GM21723 (cell line): Measurements from ENCODE around the gene ARHGAP28.

Source experiments
- ATAC-seq: cut with Tn5 transposase; IDR thresholded peaks from one replicate; pipeline ENCODE4 v1.9.1; 2021; ENCODE audit warnings: mild to moderate bottlenecking, moderate library complexity; ENCODE audit not compliant: unreplicated experiment

Gene ARHGAP28

GRCh38 chr18:6729247-6730091 lies at the start of gene ARHGAP28:
ARHGAP28 (plus strand) TSS chr18:6729716; CDS start chr18:6729822, 106 bp downstream.
- ATAC-seq: peak; percentile 76

- ATAC-seq: no peak
These were observed 48.1 kb upstream of the ARHGAP28 start for GRCh38 chr18:6681331-6681875.

- no peak for ATAC-seq
These were observed 46.9 kb upstream of the ARHGAP28 start for GRCh38 chr18:6682437-6683111.

DNA sequence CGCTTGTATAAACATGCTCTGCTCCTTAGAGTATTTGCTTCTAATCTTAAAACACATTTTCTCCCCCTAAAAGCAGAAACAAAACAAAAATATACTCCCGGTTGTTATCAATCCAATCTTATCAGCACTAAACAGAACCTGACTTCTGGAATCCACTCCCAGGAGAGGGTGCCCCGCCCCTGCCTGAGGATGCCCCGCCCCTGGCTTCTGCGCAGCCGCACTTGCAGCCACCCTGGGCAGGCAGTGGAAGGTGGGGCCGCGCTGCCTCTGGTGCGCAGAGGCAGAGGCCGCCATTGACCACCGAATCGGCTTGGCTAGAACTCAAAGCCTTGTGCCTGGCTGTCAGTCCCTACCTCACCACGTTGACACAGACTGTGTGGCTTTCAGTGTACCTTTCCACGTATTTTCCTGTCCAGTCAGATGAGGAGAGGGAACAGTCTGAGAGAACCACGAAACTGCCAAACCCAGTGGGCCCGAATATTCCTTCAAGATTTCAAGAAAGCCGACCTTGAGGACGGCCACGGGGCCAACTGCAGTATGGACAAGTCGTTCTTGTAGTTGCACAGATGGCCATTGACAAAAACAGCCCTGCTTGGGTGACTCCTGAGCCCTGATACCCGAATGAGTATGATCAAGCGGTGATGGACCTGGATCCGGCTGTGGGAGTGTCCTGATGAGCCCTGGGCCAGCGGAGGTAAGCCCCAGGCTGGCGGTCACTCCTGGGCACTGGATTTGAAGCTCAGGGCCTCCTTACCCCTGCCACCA lies 46.2 kb upstream of the ARHGAP28 start:
- no peak for ATAC-seq

DNA sequence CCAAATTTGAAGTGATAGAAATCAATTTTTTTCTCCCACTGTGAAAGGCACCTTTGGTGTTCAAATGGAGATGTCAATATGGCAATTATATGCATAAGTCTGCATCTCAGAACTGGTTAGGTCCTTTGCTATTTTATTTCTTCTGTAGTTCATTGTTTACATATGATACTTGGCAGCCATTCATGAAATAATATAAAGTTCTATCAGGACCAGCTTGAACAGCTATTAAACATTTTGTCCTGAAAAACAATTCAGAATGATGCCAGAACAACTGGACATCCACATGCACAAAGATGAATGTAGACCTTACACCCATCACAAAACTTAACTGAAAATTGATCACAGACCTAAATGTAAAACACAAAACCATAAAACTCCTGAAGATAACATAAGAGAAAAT lies 41.8 kb upstream of the ARHGAP28 start:
- ATAC-seq: no peak

DNA sequence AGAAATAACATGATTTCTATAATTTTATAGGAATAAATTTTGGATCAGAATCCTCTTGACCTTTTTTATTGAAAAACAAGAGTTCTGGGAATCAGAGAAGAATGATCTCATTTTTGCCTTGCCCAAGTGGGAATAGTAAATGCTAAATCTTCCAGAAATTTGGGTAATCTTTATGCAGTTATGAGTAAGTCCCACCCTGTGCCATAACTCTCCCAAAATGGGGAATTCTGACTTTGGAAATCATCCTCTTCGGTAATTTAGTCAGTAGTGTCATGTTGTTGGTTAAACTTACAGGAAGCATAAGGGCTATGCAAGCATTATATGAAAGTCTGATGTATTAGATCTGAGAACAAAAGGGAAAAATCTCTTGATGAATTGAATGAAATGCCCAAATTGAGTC lies 20.6 kb upstream of the ARHGAP28 start:
- ATAC-seq: no peak

DNA sequence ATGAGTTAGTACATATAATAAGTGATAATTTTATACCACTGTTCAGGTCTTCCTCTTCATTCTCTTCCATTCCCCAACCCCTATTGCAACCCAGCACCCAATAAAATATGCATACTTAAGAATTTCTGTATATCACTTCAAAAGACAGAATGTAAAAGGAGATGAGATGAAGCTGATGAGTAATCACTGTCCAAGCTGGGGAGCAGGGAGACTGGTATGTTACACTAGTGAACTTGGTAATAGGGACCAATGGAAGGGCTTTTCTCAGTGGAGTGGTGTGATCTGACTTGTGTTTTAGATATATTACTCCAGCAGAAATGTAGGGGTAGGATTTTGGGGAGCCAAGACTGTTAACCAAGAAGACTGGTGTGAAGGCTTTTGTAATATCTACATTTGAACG lies 18.0 kb upstream of the ARHGAP28 start:
- no peak for ATAC-seq

- ATAC-seq: no peak
These were observed 17.1 kb upstream of the ARHGAP28 start for GRCh38 chr18:6712401-6712800.

GRCh38 chr18:6714010-6714409 lies 15.5 kb upstream of the ARHGAP28 start:
- no peak for ATAC-seq

DNA sequence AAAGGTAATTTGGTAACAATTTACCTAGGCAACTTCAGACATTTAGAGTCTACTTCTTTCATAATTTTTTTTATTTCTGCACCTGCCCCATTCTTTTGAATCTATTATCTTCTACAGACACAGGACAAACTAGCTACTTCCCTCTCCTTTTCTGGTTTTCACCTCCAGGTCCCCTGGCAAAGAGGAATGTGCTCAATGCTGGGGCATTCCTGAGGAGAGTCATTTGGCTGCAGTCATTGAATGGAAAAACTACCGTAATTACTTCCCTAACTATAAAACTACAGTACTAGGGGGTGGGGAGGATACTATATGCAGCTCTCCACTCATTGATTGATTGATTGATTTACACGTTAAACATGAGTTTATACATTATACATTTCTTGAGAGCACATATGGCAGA lies 11.2 kb upstream of the ARHGAP28 start:
- no peak for ATAC-seq

DNA sequence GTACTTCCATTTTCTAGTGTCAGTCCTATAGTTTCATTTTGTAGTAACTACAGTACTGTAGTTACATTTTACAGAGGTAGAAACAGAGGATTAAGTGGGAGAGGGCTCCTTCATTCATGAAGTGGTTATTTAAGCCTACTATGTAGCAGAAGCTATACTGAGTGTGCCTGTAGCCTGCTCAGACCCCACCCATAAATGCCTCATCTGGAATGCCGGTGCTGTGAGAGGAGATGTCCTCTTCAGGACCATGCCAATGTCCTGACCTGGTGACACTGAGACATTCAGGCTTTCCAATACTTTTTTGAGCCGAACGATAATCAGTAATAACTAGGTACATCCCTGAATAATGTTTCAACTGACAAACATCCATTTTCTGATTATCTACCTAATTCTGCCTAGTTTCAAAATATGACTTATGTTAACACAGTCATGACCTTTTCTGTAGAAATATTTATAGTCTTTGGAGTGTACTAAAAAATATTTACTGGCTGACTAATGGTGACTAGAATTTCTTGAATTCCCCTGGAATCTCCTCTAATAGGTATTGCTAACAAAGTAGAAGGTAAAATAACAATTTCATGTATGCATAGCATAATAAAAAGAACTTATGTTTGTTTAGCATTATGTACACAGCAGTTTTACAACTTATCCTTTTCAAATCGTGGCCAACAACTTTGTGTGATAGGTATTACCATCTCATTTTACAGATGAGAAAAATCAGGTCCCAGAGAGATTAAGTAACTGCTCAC lies 10.2 kb upstream of the ARHGAP28 start:
- ATAC-seq: no peak

GRCh38 chr18:6719910-6720683 lies 9.4 kb upstream of the ARHGAP28 start:
- no peak for ATAC-seq

GRCh38 chr18:6721755-6722154 lies 7.8 kb upstream of the ARHGAP28 start:
- no peak for ATAC-seq

DNA sequence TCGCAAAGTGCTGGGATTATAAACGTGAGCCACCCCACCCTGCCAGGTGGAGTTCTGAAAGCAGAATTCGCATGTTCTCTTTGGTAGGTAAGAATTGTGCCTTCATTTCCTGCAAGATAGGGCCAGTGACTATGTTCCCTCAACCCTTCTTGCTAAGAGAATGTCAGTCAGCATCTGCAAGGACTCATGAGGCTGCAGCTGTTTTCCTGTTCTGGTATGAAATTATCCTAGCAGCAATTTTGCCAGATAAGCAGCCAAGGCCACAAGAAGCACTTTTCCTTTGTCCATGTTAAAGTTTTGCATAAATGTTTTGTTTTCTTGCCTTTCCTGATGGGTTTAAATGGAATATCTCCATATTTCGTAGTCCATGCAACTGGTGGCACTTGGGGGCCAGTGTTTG lies 6.8 kb upstream of the ARHGAP28 start:
- no peak for ATAC-seq

DNA sequence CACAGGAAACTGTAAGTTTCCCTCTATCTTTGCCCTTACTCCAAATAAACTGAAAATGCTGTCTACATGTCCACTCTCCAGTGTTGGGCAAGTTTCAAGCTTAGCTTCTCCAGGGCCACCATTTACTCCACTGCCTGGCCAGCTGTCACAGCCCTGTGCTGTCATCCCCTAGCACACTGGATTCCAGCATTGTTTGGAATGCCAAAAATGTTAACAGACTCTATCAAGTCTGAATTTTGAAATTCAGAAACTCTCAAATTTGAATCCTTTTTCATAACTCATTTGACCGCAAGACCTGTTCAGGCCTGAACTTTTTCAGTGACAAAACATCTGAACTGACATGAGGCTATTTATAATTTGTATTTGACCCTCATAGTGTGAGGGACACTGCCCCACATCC lies 5.2 kb upstream of the ARHGAP28 start:
- no peak for ATAC-seq

DNA sequence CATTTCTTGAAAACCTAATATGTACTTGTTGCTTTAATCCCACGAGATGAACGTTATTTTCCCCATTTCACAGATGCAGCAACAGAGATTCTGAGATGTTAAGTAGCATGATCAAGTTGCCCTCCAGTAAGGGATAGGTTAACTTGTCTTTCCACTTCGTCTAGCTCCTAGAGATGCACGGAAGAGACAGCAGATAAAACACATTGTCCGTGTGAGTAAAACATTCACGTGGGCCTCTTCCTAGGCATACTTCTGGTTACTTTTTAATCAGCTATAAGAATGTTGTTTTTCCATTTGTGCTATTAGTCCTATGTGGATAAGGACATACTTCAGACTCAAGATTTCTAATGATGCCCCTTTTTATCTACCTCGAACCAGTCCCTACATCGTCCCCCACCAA lies 1.2 kb upstream of the ARHGAP28 start:
- no peak for ATAC-seq

DNA sequence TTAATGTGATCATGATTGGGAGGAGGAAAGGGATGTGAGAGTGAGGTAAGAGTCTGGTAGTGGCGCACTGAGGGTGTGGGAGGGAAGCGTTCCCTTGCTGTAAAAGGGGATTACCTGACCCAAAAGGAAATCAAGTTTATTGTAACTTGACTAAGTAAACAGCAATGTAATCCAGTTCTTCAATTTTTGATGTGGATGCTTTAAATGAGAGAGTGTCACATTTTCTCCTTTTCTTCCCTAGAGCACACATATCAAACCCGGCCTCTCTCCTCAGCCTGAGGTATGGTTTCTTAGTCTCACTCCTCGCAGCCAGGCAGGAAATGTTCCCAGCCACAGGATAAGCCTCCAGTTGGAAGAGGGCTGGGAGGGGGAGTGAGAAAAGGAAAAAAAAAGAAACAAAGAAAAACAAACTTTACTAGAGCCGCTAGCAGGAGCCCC lies 688 bp upstream of the ARHGAP28 start:
- ATAC-seq: no peak

DNA sequence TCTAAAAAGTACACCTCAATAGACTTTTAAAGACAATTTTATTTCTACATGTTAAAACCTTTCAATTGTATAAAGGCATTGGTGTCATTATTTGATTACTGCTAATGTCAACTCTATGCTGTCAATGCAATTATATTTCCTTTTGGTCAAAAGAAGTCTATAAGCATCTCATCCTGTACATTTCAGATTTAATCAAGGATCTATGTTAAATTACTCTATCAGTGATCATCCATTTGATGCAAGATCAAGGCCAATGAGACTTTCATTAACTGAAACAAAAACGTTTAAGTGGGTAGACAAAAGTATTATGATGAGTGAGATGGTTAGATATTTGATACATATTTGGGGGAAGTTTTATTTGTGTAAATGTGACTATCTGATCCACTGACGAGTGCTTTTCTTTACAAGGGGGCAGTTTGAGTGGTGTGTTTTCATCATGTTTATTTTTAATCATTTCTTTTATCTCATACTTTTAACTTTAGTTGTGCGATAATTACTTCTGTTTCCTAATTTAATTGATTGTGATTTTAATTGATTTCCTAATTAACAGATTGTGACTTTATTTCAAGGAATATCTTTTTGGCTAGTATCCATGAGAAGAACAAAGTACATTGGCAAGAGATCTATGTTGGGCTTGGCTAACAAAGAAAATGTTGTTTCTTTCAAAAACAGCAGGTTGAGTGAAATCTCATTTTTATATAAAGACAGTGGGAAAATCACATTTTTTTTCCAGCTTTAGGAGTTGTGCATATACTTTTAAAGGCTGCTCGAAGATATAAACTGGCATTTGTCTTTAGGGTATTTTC lies 1.1 kb downstream of the ARHGAP28 start:
- no peak for ATAC-seq

DNA sequence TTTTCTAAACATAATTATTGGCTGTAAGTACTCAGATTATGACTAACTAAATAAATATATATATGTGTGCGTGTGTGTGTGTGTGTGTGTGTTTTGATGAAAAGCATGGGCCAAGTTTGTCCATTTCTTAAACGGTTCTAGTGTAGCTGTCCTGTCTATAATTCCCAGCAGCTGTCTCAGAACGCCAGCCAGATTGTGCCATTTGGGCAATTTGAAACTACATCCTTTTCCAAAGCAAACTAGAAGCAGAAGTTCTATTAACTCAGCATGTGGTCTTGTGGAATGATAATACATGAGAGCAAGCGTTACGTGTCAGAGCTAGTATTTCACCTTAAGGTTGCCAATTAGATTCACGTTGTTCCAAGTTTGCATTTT lies 1.7 kb downstream of the ARHGAP28 start:
- ATAC-seq: no peak
